Measurements from ENCODE around the gene FAH. TPM values are rescaled to one million over a fixed set of nuclear protein-coding genes. Genes with fewer than 3 reads are reported as not detected.

FAH gene
- total RNA-seq, 2 donors from 2014 or later = 11.9 to 14.2 TPM

DNA sequence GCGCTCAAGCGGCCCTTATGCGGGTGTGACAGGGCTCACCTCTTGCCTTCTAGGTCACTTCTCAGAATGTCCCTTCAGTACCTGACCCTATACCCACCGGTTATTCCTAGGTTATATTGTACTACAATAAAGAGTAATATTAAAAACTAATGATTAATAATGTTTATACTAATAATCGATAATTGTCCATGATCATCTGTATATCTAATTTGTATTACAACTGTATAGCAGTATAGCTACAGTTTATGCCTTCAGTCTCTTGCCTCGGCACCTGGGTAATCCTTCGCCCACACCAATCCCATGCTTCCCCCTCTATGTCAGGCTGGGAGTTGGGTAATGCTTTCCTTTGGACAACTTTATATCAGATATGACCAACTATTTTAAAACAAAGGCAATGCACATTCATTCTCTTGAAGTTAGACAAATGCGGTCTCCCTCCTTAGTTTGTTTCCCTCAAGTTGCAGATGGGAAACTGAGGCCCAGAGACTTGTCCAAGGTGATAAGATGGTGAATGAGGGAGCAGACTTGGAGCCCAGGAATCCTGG, 3.4 kb downstream of the FAH start:
- Mint-ChIP-seq H3K36me3 (ENCODE audit: low read depth) (no peaks in the 10 kb centered on the region), H3K4me3 (no peak overlapping the region), H3K27me3 (ENCODE audit: insufficient read depth) (peaks cover 11% of the 10 kb centered on the region), H3K4me1 (peaks cover 9% of the 10 kb centered on the region), H3K9me3 (no peaks in the 10 kb centered on the region), H3K27ac (no peak overlapping the region)
- Histone ChIP-seq H3K9me3 (ENCODE audit: control insufficient read depth, low read length) (no peaks in the 10 kb centered on the region), H3K27ac (ENCODE audit: low read depth, low read length) (no peak overlapping the region), H3K36me3 (ENCODE audit: control insufficient read depth, insufficient read depth, low read length) (no peaks in the 10 kb centered on the region), H3K9ac (ENCODE audit: extremely low read depth, low read length, poor library complexity, severe bottlenecking) (no peak overlapping the region), H3K4me1 (ENCODE audit: control insufficient read depth, insufficient read depth, low read length) (peaks cover 10% of the 10 kb centered on the region), H3K4me3 (ENCODE audit: low read length) (no peak overlapping the region), H3K27me3 (ENCODE audit: control insufficient read depth, insufficient read depth, low read length, poor library complexity, severe bottlenecking) (peaks cover 18% of the 10 kb centered on the region)
- TF ChIP-seq, protein P1, sequence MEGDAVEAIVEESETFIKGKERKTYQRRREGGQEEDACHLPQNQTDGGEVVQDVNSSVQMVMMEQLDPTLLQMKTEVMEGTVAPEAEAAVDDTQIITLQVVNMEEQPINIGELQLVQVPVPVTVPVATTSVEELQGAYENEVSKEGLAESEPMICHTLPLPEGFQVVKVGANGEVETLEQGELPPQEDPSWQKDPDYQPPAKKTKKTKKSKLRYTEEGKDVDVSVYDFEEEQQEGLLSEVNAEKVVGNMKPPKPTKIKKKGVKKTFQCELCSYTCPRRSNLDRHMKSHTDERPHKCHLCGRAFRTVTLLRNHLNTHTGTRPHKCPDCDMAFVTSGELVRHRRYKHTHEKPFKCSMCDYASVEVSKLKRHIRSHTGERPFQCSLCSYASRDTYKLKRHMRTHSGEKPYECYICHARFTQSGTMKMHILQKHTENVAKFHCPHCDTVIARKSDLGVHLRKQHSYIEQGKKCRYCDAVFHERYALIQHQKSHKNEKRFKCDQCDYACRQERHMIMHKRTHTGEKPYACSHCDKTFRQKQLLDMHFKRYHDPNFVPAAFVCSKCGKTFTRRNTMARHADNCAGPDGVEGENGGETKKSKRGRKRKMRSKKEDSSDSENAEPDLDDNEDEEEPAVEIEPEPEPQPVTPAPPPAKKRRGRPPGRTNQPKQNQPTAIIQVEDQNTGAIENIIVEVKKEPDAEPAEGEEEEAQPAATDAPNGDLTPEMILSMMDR (conservative IDR thresholded peaks at IDR 0.05) = no peak
- WGBS, 2 experiments (ENCODE audit: insufficient coverage in 1 of 2, insufficient read length in 1 of 2) = 92 to 94% methylated on average over 4 to 6 of the region's 8 CpGs
- DNase-seq = no peak

DNA sequence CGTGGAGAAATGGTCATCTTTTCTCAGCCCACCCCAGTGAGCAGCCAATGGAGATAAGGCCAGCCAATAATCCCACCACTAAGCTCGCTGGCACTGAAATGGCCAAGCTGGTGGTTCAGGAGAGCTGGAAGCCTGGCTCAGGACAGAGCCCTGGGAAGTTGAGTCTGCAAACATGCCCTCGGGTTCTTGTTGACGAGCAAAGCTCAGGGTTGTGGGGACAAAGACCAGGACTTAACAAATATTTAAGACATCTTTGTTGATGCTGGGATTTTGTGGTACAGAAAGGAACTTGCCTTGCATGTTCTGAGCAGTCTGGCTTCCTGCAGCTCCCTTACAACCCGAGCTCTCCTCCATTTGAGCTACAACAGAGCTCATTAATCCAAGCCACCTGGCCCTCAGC, 4.4 kb downstream of the FAH start:
- DNase-seq = no peak
- Mint-ChIP-seq H3K9me3 (no peaks in the 10 kb centered on the region), H3K4me3 (no peak overlapping the region), H3K27ac (no peak overlapping the region), H3K36me3 (ENCODE audit: low read depth) (no peaks in the 10 kb centered on the region), H3K4me1 (peaks cover 5% of the 10 kb centered on the region), H3K27me3 (ENCODE audit: insufficient read depth) (peaks cover 2% of the 10 kb centered on the region)
- peaks cover 10% of the 10 kb centered on the region for H3K4me1 ChIP-seq (ENCODE audit: control insufficient read depth, insufficient read depth, low read length)
- no peaks in the 10 kb centered on the region for H3K36me3 ChIP-seq (ENCODE audit: control insufficient read depth, insufficient read depth, low read length)
- no peaks in the 10 kb centered on the region for H3K9me3 ChIP-seq (ENCODE audit: control insufficient read depth, low read length)
- H3K27me3 ChIP-seq (ENCODE audit: control insufficient read depth, insufficient read depth, low read length, poor library complexity, severe bottlenecking) = peaks cover 12% of the 10 kb centered on the region
- H3K9ac ChIP-seq (ENCODE audit: extremely low read depth, low read length, poor library complexity, severe bottlenecking) = no peak overlapping the region
- 86 to 87% methylated on average over 3 to 5 of the region's 5 CpGs for WGBS, 2 experiments (ENCODE audit: insufficient coverage in 1 of 2, insufficient read length in 1 of 2)
- TF ChIP-seq, protein P1 (conservative IDR thresholded peaks at IDR 0.05) = no peak
- H3K27ac ChIP-seq (ENCODE audit: low read depth, low read length) = no peak overlapping the region
- no peak overlapping the region for H3K4me3 ChIP-seq (ENCODE audit: low read length)

DNA sequence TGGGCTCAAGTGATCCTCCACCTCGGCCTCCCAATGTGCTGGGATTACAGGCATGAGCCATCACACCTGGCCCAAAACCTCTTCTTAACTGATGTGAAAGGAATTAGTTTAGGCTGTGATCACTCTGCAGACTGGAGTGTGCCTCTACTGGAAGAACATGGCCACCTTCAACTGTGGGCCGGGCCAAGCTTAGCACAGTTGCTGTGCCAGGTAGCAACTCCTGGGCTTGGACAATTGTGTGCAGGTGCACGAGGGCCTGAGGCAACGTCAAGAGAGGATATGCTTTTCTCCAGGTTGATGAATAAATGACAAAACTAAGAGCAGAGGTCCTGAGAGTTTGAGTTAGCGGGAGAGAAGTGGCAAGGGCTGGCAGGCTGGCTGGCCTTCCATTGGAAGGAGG, 6.5 kb downstream of the FAH start:
- 95% methylated on average over 2 to 5 of the region's 5 CpGs for WGBS, 2 experiments (ENCODE audit: insufficient coverage in 1 of 2, insufficient read length in 1 of 2)
- no peak overlapping the region for H3K27ac ChIP-seq (ENCODE audit: low read depth, low read length)
- H3K4me3 Mint-ChIP-seq = no peak overlapping the region
- H3K9me3 Mint-ChIP-seq = no peaks in the 10 kb centered on the region
- H3K9me3 ChIP-seq (ENCODE audit: control insufficient read depth, low read length) = no peaks in the 10 kb centered on the region
- H3K36me3 ChIP-seq (ENCODE audit: control insufficient read depth, insufficient read depth, low read length) = no peaks in the 10 kb centered on the region
- no peak for DNase-seq
- no peaks in the 10 kb centered on the region for H3K27me3 Mint-ChIP-seq (ENCODE audit: insufficient read depth)
- no peak overlapping the region for H3K9ac ChIP-seq (ENCODE audit: extremely low read depth, low read length, poor library complexity, severe bottlenecking)
- H3K4me3 ChIP-seq (ENCODE audit: low read length) = no peak overlapping the region
- no peak overlapping the region for H3K27ac Mint-ChIP-seq
- H3K4me1 ChIP-seq (ENCODE audit: control insufficient read depth, insufficient read depth, low read length) = no peaks in the 10 kb centered on the region
- H3K4me1 Mint-ChIP-seq = no peaks in the 10 kb centered on the region
- peaks cover 13% of the 10 kb centered on the region for H3K36me3 Mint-ChIP-seq (ENCODE audit: low read depth)
- TF ChIP-seq, protein P1 (conservative IDR thresholded peaks at IDR 0.05) = no peak
- H3K27me3 ChIP-seq (ENCODE audit: control insufficient read depth, insufficient read depth, low read length, poor library complexity, severe bottlenecking) = peaks cover 3% of the 10 kb centered on the region

Measured in endodermal cell (in vitro differentiated cells).